Vagina (tissue), 2 donors: Measurements from ENCODE around the gene MUTYH.

Experiments used
- POLR2A ChIP-seq, 2 donors: fragments of 450-650 bp; IDR thresholded peaks; one replicate each; pipeline ENCODE4 v1.6.1; 2017; ENCODE audit warnings: antibody characterized with exemption in 2 of 2, mild to moderate bottlenecking in 2 of 2, moderate library complexity in 2 of 2
- POLR2AphosphoS5 ChIP-seq, 2 donors: sonication (generic); formaldehyde crosslinking; IDR thresholded peaks; one replicate each; pipeline ENCODE4 v1.9.0; 2017; ENCODE audit warnings: antibody characterized with exemption in 2 of 2, mild to moderate bottlenecking in 2 of 2, low read depth in 1 of 2; ENCODE audit not compliant: insufficient read depth in 1 of 2

- no peak for TF ChIP-seq POLR2A (IDR thresholded peaks at IDR 0.05)
- no peak for TF ChIP-seq POLR2AphosphoS5 (IDR thresholded peaks at IDR 0.05; ENCODE audit: insufficient read depth in 1 of 2, low read depth in 1 of 2)
These were observed 40.1 kb downstream of the MUTYH start for GRCh38 chr1:45299981-45300668.
